ENCODE data around the gene NYAP2. TPM values are rescaled to one million over a fixed set of nuclear protein-coding genes. Genes with fewer than 3 reads are reported as not detected.

Gene NYAP2
- polyA plus RNA-seq, 3 donors: not detected

GRCh38 chr2:225678792-225679191, 279.3 kb downstream of the NYAP2 start:
- no peaks in the 10 kb centered on the region for H3K4me1 ChIP-seq (ENCODE audit: control insufficient read depth in 1 of 2, insufficient read depth in 2 of 2, low read length in 2 of 2)
- intact Hi-C loops (cut with micrococcal nuclease): loop anchor here (10.0 kb wide), 2 partner anchors 1306 to 1426 kb away; no protein-coding TSS in a partner anchor
- H3K4me2 ChIP-seq (replicated peaks; ENCODE audit: extremely low read depth, low read length, poor library complexity, severe bottlenecking): no peak overlapping the region
- no peaks in the 10 kb centered on the region for H4K20me1 ChIP-seq (ENCODE audit: insufficient read depth, low read length)
- H3K4me1 Mint-ChIP-seq: no peaks in the 10 kb centered on the region
- DNase-seq: no peak
- H3K79me2 ChIP-seq (ENCODE audit: insufficient read depth, low read length): no peaks in the 10 kb centered on the region
- no peaks in the 10 kb centered on the region for H3K9me3 ChIP-seq (replicated peaks in 1 of 2; ENCODE audit: control insufficient read depth in 1 of 2, insufficient read depth in 1 of 2, low read length in 2 of 2)
- H3K27me3 ChIP-seq (ENCODE audit: control insufficient read depth in 2 of 2, insufficient read depth in 2 of 2, low read length in 2 of 2): no peaks in the 10 kb centered on the region
- H2AFZ ChIP-seq (ENCODE audit: insufficient read depth, low read depth, low read length, poor library complexity, severe bottlenecking): no peak overlapping the region
- no peaks in the 10 kb centered on the region for H3K36me3 Mint-ChIP-seq
- no peak overlapping the region for H3K4me3 ChIP-seq (replicated peaks in 1 of 3; ENCODE audit: low read depth in 2 of 3, low read length in 3 of 3)
- H3K9me3 Mint-ChIP-seq: no peaks in the 10 kb centered on the region
- H3K27ac Mint-ChIP-seq: no peak overlapping the region
- no peak overlapping the region for H3K27ac ChIP-seq (ENCODE audit: low read depth in 1 of 2, low read length in 2 of 2)
- H3K9ac ChIP-seq (ENCODE audit: insufficient read depth, low read length, poor library complexity, severe bottlenecking): no peak overlapping the region
- H3K36me3 ChIP-seq (replicated peaks in 1 of 2; ENCODE audit: control insufficient read depth in 1 of 2, insufficient read depth in 2 of 2, low read length in 2 of 2): no peaks in the 10 kb centered on the region
- H3K27me3 Mint-ChIP-seq (ENCODE audit: low read depth in 3 of 3): peaks cover 0 to 3% (median 1%) of the 10 kb centered on the region in 3 donors
- no peak for TF ChIP-seq CTCF (IDR thresholded peaks at IDR 0.05)
- no peak overlapping the region for H3K4me3 Mint-ChIP-seq

GRCh38 chr2:225683258-225683657, 283.7 kb downstream of the NYAP2 start:
- DNase-seq: no peak
- Histone ChIP-seq H3K9ac (ENCODE audit: insufficient read depth, low read length, poor library complexity, severe bottlenecking) (no peak overlapping the region), H3K27me3 (ENCODE audit: control insufficient read depth in 2 of 2, insufficient read depth in 2 of 2, low read length in 2 of 2) (no peaks in the 10 kb centered on the region), H3K4me1 (ENCODE audit: control insufficient read depth in 1 of 2, insufficient read depth in 2 of 2, low read length in 2 of 2) (no peaks in the 10 kb centered on the region), H3K79me2 (ENCODE audit: insufficient read depth, low read length) (no peaks in the 10 kb centered on the region), H3K27ac (ENCODE audit: low read depth in 1 of 2, low read length in 2 of 2) (no peak overlapping the region), H3K4me2 (replicated peaks; ENCODE audit: extremely low read depth, low read length, poor library complexity, severe bottlenecking) (no peak overlapping the region), H3K4me3 (replicated peaks in 1 of 3; ENCODE audit: low read depth in 2 of 3, low read length in 3 of 3) (no peak overlapping the region), H3K9me3 (replicated peaks in 1 of 2; ENCODE audit: control insufficient read depth in 1 of 2, insufficient read depth in 1 of 2, low read length in 2 of 2) (no peaks in the 10 kb centered on the region), H4K20me1 (ENCODE audit: insufficient read depth, low read length) (no peaks in the 10 kb centered on the region), H3K36me3 (replicated peaks in 1 of 2; ENCODE audit: control insufficient read depth in 1 of 2, insufficient read depth in 2 of 2, low read length in 2 of 2) (no peaks in the 10 kb centered on the region), H2AFZ (ENCODE audit: insufficient read depth, low read depth, low read length, poor library complexity, severe bottlenecking) (no peak overlapping the region)
- Mint-ChIP-seq H3K4me3 (no peak overlapping the region), H3K27ac (no peak overlapping the region), H3K9me3 (no peaks in the 10 kb centered on the region), H3K36me3 (no peaks in the 10 kb centered on the region), H3K27me3 (ENCODE audit: low read depth in 3 of 3) (peaks cover 0 to 3% (median 0%) of the 10 kb centered on the region in 3 donors), H3K4me1 (no peaks in the 10 kb centered on the region)
- no peak for TF ChIP-seq CTCF (IDR thresholded peaks at IDR 0.05)
- intact Hi-C loops (cut with micrococcal nuclease): no loop called here
- WGBS (ENCODE audit: insufficient coverage): no CpG with 5 or more reads among the region's 2 CpGs
